ENCODE data around the gene RPL36AL.
"Not testable (repeated sequence)": the region's sequence is repeated elsewhere in the genome, so short reads cannot be mapped to it uniquely, and the experiment has no call there.

DNA sequence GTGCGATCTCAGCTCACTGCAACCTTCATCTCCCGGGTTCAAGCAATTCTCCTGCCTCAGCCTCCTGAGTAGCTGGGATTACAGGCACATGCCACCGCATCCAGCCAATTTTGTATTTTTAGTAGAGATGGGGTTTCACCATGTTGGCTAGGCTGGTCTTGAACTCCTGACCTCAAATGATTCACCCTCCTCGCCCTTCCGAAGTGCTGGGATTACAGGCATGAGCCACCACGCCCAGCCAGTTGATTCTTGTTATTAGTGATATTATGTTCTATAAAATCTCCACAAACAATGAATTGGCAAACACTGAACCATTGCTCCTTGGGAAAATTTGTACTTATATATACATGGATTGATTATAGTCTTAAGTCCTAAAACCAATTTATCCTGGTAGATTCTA, 37.1 kb upstream of the RPL36AL start:
- TF ChIP-seq, protein P1, sequence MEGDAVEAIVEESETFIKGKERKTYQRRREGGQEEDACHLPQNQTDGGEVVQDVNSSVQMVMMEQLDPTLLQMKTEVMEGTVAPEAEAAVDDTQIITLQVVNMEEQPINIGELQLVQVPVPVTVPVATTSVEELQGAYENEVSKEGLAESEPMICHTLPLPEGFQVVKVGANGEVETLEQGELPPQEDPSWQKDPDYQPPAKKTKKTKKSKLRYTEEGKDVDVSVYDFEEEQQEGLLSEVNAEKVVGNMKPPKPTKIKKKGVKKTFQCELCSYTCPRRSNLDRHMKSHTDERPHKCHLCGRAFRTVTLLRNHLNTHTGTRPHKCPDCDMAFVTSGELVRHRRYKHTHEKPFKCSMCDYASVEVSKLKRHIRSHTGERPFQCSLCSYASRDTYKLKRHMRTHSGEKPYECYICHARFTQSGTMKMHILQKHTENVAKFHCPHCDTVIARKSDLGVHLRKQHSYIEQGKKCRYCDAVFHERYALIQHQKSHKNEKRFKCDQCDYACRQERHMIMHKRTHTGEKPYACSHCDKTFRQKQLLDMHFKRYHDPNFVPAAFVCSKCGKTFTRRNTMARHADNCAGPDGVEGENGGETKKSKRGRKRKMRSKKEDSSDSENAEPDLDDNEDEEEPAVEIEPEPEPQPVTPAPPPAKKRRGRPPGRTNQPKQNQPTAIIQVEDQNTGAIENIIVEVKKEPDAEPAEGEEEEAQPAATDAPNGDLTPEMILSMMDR (IDR thresholded peaks at IDR 0.05), result not testable (repeated sequence)
- not testable (repeated sequence) for TF ChIP-seq POLR2A (IDR thresholded peaks at IDR 0.05; ENCODE audit: low read depth); EP300 (IDR thresholded peaks at IDR 0.05); POLR2AphosphoS5 (IDR thresholded peaks at IDR 0.05)
